Left lung (tissue), 10 donors: ENCODE measurements around the gene CD2AP. TPM values are rescaled to one million over a fixed set of nuclear protein-coding genes. Genes with fewer than 3 reads are reported as not detected.
"Not testable (repeated sequence)": the region's sequence is repeated elsewhere in the genome, so short reads cannot be mapped to it uniquely, and the experiment has no call there.

ENCODE experiments used
- ATAC-seq: fragments of 200-7000 bp; cut with Tn5 transposase; one replicate; pipeline ENCODE4 v1.9.1; 2020; ENCODE audit warnings: moderate library complexity
- DNase-seq, 4 donors: peaks; one replicate each; pipeline ENCODE4 v3.0.0-alpha.2; 2013 to 2020
- H3K27ac ChIP-seq, 2 donors: fragments of 200-600 bp; sonication (generic) in 1 of 2; one replicate each; pipeline versions ENCODE4 v1.5.0 to v1.8.0; 2020 to 2021
- H3K27me3 ChIP-seq, 2 donors: fragments of 200-600 bp; sonication (generic) in 1 of 2; one replicate each; pipeline versions ENCODE4 v1.5.0 to v1.8.0; 2020 to 2021
- H3K36me3 ChIP-seq, 2 donors: fragments of 200-600 bp; sonication (generic) in 1 of 2; one replicate each; pipeline versions ENCODE4 v1.5.0 to v1.8.0; 2020 to 2021
- H3K4me1 ChIP-seq, 2 donors: fragments of 200-600 bp; one replicate each; pipeline ENCODE4 v1.8.0; 2021
- H3K4me3 ChIP-seq, 2 donors: fragments of 200-600 bp; sonication (generic) in 1 of 2; one replicate each; pipeline versions ENCODE4 v1.5.0 to v1.8.0; 2020 to 2021; ENCODE audit warnings: mild to moderate bottlenecking in 1 of 2
- H3K9me3 ChIP-seq, 2 donors: fragments of 200-600 bp; sonication (generic) in 1 of 2; one replicate each; pipeline versions ENCODE4 v1.5.0 to v1.8.0; 2020 to 2021
- intact Hi-C, 2 donors: fragments of 100-400 bp; cut with DNase I; formaldehyde crosslinking; loops; one replicate each; pipeline versions ENCODE4 v1.11.2 to v1.14.2; 2022
- polyA plus RNA-seq, 6 donors: library from polyadenylated mRNA; unstranded; fragments of 120-200 nt; gene quantifications; one replicate each; pipeline ENCODE4 v1.2.1, GENCODE V29; 2013; ENCODE audit not compliant: insufficient read length in 6 of 6
- total RNA-seq, 2 donors: library from RNA; stranded (reverse); fragmentation: NEBNext Ultra II Directional; extraction: Animal tissue kit (Norgen Biotek cat#: 25700); gene quantifications; one replicate each; pipeline ENCODE4 v1.2.1, GENCODE V29; 2021
- TF ChIP-seq, protein P1 (sequence below), 2 donors: fragments of 200-600 bp; sonication (generic) in 1 of 2; IDR thresholded peaks; one replicate each; pipeline versions ENCODE4 v1.5.0 to v1.8.0; 2021; ENCODE audit warnings: antibody characterized with exemption in 2 of 2
- donor health status: DM: no; HTN: yes; CAD: no.
- donor health status: DM: no; HTN: no; CAD: no.

Gene CD2AP
- total and polyA plus RNA-seq, 8 donors, result 36.6 to 46.0 (median 42.5) TPM

GRCh38 chr6:47563162-47563561 is 85.6 kb downstream of the CD2AP start:
- Histone ChIP-seq H3K36me3 (no peaks in the 10 kb centered on the region), H3K9me3 (no peaks in the 10 kb centered on the region), H3K4me3 (no peak overlapping the region), H3K27ac (no peak overlapping the region), H3K4me1 (no peaks in the 10 kb centered on the region), H3K27me3 (no peaks in the 10 kb centered on the region)
- TF ChIP-seq, protein P1, sequence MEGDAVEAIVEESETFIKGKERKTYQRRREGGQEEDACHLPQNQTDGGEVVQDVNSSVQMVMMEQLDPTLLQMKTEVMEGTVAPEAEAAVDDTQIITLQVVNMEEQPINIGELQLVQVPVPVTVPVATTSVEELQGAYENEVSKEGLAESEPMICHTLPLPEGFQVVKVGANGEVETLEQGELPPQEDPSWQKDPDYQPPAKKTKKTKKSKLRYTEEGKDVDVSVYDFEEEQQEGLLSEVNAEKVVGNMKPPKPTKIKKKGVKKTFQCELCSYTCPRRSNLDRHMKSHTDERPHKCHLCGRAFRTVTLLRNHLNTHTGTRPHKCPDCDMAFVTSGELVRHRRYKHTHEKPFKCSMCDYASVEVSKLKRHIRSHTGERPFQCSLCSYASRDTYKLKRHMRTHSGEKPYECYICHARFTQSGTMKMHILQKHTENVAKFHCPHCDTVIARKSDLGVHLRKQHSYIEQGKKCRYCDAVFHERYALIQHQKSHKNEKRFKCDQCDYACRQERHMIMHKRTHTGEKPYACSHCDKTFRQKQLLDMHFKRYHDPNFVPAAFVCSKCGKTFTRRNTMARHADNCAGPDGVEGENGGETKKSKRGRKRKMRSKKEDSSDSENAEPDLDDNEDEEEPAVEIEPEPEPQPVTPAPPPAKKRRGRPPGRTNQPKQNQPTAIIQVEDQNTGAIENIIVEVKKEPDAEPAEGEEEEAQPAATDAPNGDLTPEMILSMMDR (IDR thresholded peaks at IDR 0.05), result no peak
- DNase-seq (no peak), ATAC-seq (no peak)
- intact Hi-C loops, result no loop called here

DNA sequence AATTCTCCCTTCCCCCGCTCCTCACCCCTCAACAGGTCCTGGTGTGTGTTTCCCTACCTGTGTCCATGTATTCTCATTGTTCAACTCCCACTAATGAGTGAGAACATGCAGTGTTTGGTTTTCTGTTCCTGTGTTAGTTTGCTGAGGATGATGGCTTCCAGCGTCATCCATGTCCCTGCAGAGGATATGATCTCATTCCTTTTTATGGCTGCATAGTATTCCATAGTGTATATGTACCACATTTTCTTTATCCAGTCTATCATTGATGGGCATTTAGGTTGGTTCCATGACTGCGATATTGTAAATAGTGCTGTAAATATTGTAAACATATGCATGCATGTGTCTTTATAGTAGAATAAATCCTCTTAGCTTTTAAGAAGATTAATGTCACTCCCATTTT is 89.0 kb downstream of the CD2AP start:
- H3K9me3 ChIP-seq, ATAC-seq, intact Hi-C loops, DNase-seq, H3K36me3 ChIP-seq, H3K27ac ChIP-seq, H3K27me3 ChIP-seq, H3K4me3 ChIP-seq, H3K4me1 ChIP-seq: not testable (repeated sequence)

GRCh38 chr6:47567586-47567985 is 90.0 kb downstream of the CD2AP start:
- H3K27me3 ChIP-seq, result no peaks in the 10 kb centered on the region
- intact Hi-C loops, result no loop called here
- TF ChIP-seq, protein P1 (IDR thresholded peaks at IDR 0.05), result no peak
- no peak overlapping the region for H3K4me3 ChIP-seq
- no peaks in the 10 kb centered on the region for H3K9me3 ChIP-seq
- peaks cover 0 to 5% of the 10 kb centered on the region in 2 donors for H3K4me1 ChIP-seq
- ATAC-seq (no peak), DNase-seq (no peak)
- no peaks in the 10 kb centered on the region for H3K36me3 ChIP-seq
- no peak overlapping the region for H3K27ac ChIP-seq

GRCh38 chr6:47571488-47571887 is 93.9 kb downstream of the CD2AP start:
- Histone ChIP-seq H3K4me3 (no peak overlapping the region), H3K27me3 (no peaks in the 10 kb centered on the region), H3K36me3 (no peaks in the 10 kb centered on the region), H3K9me3 (no peaks in the 10 kb centered on the region), H3K4me1 (peaks cover 0 to 5% of the 10 kb centered on the region in 2 donors), H3K27ac (no peak overlapping the region)
- intact Hi-C loops, result no loop called here
- ATAC-seq (no peak), DNase-seq (no peak)
- TF ChIP-seq, protein P1 (IDR thresholded peaks at IDR 0.05), result no peak

DNA sequence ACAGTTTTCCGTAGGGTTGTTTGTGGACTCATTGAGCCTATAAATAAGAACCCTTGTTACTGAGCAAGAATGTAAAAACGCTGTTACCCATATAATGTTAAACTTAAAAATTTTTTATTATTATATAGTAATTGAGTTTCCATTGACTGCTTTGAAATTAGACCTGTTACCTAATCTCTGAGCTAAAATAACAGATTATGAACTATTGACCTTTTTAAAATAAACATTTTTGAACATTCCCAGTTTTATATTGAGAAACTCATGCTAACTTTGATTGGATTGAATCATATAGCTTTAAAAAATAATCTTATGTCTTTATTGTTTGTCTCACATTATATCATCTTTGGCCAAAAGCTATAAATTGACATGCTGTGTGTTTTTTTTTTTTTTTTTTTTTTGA is 95.5 kb downstream of the CD2AP start:
- H3K36me3 ChIP-seq, result peaks cover 0 to 13% of the 10 kb centered on the region in 2 donors
- ATAC-seq (no peak), DNase-seq (no peak)
- H3K27me3 ChIP-seq, result no peaks in the 10 kb centered on the region
- H3K4me1 ChIP-seq, result peaks cover 0 to 5% of the 10 kb centered on the region in 2 donors
- H3K27ac ChIP-seq, result no peak overlapping the region
- TF ChIP-seq, protein P1 (IDR thresholded peaks at IDR 0.05), result no peak
- H3K9me3 ChIP-seq, result no peaks in the 10 kb centered on the region
- H3K4me3 ChIP-seq, result no peak overlapping the region
- intact Hi-C loops, result no loop called here

DNA sequence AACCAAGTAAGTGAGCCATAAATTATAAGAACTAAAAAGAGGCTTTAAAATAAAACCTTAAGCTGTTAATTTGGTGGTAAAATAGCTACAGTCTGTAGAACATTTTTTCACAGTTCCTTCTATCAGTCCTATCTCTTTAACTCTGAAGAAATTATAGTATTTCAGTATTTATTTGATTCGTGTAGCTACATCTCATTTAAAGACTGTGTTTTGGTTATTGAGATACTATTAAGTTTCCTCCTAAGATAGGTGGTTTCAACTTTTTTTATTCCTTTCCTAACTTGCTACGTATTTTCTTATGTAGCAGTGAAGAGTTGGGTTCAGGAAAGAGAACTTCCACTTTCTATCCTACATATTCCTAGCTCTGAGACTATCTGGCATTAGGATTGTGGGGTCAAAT is 97.2 kb downstream of the CD2AP start:
- Histone ChIP-seq H3K4me3 (no peak overlapping the region), H3K9me3 (no peaks in the 10 kb centered on the region), H3K36me3 (peaks cover 0 to 28% of the 10 kb centered on the region in 2 donors), H3K27ac (no peak overlapping the region), H3K4me1 (peaks cover 0 to 5% of the 10 kb centered on the region in 2 donors), H3K27me3 (no peaks in the 10 kb centered on the region)
- intact Hi-C loops, result no loop called here
- DNase-seq, result no peak
- TF ChIP-seq, protein P1 (IDR thresholded peaks at IDR 0.05), result no peak
- no peak for ATAC-seq
